Stimulated activated CD8-positive, alpha-beta memory T cell treated with anti-CD3 and anti-CD28 coated beads, Interleukin-12 subunit alpha, Interleukin-12 subunit beta, amount 100 ng/mL, for 24 hours (primary cell): Measurements from ENCODE around the gene CHN1.

ENCODE experiments used
- DNase-seq: peaks from one replicate; pipeline ENCODE4 v3.0.0-alpha.2; 2020; ENCODE audit errors: extremely low read depth

The CHN1 gene

DNA sequence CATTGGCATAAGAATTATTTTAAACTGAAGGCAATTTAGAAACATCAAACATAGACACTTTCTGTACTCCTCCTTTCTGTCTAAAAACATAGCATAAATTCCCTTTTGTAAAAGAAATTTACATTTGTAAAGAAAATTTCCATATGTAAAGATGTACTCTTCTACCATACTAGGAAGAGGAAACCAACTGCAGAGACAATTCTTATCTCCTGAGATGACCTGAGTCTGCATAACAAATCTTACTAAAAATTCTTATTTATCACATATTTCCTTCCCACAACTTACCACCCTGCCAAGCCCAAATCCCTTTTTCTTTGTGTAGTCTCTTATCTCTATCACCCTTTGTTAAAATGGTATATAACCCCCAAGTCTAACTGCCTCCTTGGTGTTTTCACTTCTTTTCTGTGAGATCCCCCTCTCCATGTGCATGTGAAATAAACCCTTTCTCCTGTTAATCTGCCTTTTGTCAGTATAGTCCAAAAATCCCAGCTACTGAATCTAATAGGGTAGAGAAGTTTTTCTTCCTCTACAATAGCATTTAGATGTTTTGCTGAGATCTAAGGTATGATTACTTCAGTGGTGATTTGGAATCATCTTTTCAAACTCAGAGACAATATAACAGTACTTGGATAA, 81.0 kb downstream of the CHN1 start:
- DNase-seq, result no peak

DNA sequence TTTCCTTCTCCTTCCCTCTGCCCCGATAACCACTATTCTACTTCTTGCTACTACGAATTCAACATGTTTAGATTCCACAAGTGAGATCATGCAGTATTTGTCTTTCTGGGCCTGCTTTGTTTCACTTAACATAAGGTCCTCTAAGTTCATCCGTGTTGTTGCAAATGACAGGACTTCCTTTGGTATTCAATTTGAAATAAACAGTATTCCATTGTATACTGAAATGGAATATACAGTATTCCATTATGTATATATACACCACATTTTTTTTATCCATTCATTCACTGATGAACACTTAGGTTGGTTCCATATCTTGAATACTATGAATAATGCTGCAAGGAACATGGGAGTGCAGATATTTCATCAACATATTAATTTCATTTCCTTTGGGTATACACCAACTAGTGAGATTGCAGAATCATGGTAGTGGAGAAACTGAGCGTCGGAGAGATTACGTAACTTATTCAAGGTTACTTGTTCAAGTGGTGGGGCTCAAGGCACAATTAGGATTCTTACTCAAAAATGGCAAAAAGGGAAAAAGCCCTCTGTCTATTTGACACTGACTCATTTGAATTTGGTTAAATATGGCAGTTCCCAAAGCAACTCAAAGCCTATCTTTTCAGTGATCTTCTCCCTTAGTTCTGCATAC, 85.1 kb downstream of the CHN1 start:
- DNase-seq, result no peak

DNA sequence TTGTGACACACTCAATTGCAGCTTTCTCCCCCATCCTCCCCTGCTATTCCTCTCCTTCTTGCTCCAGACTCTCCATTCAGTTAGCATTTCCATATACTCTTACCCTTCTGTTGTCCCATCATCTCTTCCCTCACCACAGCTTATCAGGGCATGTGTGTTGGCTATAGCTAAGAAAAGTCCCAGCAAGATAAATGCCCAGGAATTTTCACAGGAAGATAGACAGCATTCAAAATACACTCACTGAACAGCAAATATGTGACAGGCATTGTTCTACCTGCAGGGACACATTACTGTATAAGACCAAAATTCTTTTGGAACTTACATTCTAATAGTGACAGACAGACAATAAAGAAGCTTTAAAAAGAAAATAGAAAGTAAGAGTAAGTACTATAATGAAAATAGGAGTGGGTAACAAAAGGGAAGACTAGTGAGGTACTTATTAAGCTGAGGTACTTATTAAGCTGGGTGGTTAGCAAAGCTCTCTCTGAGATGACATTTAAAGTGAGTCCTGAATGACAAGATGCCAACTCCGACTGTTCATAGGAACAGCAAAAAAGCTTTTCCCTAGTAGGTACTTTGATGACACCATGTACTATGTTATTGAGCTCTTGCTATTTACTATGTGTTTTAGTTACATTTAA, 86.2 kb downstream of the CHN1 start:
- DNase-seq, result no peak

DNA sequence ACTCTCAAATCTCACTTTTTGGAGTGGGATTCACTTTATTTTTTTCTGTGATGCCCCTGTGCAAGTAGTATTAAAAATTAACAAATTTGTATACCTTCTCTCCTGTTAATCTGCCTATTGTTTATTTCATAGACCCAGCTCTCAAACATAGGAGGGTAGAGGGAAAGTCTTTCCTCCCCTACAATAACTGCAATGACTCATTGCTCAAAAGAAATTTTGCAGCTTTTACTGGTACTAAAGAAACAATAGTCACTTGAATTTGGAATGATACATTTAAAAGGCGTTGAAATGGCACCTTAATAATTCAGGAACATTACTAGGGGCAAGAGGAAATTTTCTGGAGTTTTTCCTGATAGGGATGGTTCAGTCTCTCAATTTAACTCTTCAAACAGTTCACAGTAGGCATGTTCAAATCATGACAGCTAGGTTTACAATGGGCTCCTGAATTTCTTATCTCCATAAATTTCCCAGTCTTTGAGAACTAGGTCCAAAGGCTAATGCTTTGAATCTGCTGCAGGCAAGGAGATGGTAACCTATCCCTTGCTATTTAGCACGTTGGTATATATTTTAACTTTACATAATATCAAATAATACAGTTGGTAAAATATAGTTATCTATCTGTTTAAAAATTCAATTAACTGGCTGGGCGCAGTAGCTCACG, 88.8 kb downstream of the CHN1 start:
- no peak for DNase-seq

DNA sequence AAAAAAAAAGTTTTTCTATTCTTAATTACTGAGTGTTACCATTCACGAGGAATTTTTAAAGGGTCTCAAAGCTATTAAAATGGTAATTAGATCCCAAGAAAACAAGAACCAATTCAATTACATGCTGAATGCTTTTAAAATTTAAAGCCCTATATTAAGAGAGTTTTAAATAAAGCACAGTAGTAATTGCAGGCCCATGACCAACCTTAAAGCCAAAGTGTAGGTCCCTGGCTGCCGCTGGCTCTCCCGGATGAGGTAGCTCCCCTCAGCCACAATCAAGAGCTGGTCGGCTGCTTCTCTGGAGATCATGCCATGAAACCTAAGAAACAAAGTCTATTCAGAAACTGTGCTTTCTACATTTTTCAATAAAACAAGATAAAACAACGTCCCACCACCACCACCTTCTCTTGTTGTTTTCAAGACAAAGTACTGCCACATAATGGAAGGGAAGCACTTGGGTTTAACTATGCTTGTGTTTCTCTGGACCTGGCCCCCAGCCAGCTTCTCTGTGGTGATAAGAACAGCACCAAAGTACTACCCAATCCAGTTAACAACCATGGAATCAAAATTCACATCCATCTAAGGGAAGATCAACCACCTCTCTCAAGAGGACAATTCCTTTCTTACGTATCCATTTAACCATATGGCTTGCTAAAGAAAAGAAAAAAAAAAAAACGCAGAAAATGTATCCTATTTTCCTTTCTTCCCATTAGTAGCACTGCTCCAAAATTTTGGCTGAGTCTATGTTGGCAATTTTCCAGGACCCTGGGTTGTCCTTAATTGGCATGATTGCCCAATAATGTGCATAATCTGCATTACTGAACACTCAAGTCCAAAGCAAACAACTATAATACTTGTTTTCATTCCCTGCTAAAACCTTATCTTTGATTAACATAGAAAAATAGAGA, 90.1 kb downstream of the CHN1 start:
- DNase-seq, result no peak

DNA sequence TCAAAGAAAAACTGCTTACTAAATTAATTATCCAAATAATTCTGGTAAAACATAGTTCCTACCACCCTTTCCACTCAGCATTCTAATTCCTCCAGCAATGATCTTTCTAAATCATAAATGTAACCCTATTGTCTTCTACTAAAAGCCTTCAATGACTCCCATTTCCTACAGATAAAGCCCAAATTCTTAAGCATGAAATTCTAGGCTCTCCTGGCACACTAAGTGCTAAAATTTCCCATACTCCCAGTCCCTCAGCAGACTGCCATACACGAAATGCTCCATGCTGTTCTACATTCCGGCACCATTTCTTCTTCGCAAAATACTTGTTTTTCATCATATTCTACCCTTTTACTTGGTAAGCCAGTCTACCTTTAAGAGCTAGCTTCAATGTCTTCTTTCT, 96.9 kb downstream of the CHN1 start:
- no peak for DNase-seq

DNA sequence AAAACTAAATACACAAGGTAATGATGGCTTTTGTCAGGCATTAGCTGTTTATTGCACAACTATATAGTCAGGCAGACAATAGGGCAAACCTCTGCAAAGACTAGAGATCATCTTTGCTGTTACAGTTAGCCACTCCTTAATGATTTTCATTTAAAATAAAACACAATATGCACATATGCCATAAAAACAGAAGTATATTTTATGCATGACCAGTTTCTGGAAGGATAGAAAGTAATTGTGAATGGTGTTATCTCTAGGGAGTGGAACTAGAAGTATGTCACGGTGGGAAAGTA, 102.0 kb downstream of the CHN1 start:
- DNase-seq, result no peak

DNA sequence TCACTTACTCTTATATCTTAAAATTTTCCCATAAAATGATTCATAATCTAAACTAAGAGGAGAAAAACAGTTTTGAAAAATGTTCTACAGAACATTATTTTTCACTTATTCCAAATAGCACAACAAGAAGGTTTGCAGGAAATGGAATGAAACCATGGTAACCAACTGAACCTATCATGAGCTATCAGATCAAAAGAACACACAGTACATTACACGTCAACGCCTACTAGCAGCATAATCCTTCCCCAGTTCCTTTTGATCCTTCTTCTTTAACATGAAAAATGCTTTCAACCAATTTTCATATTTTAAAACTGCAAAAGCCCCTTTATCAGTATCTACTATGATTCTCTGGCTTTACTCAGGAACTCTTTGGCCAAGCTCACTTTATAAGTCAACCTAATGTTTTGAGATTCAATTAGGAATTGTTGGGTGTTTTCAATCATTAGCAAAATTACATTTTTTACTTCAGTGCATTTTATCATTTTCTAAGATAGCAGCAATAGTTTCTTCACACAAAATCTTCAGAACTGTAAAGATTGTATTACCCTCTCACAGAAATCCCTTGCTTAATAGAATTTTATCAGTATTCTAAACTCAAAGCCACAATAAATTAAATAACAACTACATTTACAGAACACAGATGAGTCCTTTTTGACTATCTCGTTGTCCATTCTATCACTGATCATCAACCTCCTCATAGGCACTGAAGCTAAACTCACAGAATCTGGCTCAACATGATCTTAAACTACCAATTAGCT, 102.5 kb downstream of the CHN1 start:
- no peak for DNase-seq

DNA sequence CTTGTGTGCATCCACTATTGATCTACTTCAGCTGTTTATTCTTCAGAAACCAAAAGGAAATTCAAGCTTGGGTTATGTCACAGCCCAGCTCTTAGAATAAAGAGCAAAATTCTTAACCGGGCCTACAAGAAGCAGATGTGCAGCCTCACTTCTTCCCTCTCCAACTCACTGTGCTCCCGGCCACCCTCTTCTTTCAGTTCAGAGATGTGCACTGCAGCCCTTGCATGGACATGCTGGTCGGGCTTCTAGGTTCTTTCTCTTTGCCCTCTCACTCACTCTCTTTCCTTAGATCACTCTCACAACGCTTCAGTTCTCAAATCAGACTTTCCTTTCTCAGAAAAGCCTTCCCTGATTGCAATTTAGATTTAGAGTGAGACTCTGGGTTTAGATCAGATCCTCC, 104.1 kb downstream of the CHN1 start:
- no peak for DNase-seq

DNA sequence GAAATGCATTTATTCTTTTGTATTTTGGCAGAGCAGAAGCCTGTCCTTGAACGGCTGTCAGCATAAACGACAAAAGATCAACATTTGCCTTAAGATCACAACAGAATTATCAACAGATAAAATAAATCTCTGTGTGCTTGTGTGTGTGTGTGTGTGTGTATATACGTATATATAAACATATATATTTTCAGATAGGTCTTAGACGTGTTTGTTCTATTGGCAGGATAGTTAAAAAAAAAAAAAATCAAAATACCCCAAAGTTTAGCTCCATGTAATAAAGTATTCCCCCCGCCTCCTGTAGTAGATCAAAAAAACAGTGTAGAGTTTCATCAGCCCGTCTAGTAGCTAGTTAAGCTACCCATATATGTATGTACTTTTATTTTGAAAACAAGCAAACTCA, 107.9 kb downstream of the CHN1 start:
- no peak for DNase-seq

DNA sequence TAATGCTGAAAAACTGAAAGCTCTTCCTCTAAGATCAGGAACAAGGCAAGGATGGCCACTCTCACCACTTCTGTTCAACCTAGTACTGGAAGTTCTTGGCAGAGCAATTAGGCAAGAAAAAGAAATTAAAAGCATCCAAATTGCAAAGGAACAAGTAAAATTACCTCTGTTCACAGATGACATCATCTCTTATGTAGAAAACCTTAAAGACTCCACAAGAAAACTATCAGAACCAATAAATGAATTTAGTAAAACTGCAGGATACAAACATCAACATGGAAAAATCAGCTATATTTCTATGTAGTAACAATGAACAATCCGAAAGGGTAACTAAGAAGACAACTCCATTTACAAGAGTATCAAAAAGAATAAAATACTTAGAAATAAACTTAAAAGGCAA, 112.2 kb downstream of the CHN1 start:
- no peak for DNase-seq

DNA sequence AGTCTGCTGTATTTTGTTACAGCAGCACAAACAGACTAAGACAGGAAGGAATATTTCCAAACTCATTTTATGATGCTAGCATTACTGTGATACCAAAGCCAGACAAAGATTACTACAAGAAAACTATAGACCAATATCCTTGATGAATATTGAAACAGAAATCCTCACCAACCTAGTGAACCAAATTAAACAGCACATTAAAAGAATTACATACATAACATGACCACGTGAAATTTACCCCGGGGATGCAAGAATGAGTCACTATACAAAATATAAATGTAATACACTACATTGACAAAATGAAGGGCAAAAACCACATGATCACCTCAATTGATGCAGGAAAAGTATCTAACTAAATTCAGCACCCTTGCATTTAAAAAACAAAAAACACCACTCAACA, 112.6 kb downstream of the CHN1 start:
- DNase-seq, result no peak

DNA sequence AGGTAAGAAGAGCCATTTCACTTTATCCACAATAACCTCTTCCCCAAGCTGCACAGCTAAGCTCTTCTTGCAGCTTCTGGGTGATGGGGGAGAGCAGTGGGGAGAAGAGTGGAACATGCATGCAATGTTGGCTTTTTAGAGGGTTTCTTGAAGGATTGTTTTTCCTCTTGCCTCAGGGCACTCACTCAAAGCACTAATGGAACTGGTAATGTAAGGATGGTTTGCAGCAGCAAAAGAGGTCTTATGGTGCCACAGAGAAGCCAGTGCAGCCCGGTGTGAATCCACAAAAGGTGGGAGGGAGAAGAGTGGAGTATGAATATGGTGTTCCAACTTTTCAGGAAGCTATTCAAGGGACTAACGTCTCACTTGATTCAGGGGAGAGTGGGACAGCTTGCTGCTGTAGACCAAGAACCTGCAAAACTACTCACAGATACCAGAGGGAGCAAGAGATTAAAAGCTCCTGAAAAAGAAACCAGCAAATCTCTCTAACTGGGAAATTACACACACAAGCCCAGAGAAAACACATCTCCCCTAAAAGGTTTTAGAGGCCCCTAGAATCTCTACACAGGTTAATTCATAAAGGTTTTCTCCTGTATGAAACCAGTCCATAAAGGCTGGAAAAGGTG, 116.4 kb downstream of the CHN1 start:
- no peak for DNase-seq

DNA sequence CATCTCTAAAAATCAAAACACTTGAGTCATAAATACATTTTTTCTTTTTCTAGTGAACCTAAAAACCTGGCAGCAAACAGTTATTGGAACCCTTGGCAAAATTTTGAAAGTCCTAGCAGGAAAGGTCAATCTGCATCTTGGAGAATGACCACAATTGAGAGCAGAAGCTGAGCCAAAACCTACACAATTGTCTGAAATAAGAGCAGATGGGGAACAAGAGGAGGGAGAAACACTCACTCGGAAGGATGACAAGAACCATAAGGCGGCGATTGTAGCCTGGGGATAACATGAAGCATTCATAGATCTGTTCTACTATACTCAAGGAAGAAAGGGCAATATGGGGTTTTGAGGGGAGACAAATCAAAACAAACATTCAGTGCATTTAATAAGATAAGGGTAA, 117.0 kb downstream of the CHN1 start:
- DNase-seq, result no peak

DNA sequence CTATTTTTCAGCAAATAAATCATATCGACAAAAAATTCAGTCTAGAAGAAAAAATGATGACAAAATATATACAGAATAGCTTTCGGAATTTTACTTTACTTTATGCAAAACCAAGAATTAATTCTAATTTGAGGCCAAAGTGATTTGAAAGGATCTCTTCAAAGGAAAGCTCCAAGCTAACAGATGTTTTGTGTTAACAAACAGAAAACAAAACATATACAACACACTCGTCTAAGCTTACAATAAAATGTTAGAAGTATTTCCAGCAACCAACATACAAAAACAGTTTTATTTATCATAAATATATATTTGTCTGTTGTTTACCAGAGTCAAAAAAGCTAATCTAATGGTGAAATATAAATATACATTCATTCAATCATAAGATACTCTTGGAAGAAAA, 122.8 kb downstream of the CHN1 start:
- DNase-seq, result no peak

DNA sequence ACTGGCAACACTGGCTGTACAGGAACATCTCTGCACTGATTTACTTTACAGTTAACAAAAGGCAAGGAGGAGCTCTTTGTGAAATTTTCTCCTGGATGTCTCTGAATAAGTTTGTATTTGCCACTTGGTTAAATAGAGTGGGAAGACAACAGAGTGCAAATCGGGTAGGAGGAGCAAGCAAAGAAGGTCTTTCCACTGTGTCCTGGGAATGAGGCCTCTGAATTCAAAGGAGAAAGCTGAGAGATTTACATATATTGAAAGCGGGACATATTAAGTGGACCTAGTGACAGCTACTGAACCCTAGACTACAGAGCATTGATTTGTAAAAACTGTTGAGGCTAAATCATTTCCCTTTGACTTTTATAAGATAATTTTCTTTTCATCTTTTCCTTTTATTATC, 123.5 kb downstream of the CHN1 start:
- no peak for DNase-seq

DNA sequence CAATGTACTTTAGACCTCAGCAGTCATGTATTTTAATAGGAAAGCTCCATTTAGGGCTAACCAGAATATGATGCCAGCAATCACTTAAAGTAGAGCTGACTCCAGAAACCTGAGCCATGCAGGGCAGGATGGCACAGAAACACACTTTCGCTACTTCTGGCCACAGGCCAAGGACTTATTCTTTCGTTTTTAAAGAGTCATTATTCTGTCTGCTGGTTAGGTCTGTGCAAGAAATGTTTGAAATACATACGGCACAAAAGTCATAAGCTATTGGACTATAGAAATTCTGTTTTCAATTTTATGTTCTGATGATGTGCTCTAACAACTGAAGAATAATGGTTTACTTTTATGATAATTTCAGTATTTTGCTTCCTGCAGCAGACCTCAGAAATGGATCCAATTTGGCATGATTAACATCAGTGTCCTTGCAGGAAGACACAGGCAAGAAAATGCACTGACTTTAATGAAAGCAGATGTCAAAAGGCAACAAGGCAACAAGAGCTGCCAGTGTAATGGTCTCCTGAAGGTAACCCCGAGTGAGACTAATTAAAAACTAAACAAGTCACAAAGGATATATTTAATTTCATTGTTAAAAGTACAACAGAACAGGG, 126.5 kb downstream of the CHN1 start:
- DNase-seq, result no peak

DNA sequence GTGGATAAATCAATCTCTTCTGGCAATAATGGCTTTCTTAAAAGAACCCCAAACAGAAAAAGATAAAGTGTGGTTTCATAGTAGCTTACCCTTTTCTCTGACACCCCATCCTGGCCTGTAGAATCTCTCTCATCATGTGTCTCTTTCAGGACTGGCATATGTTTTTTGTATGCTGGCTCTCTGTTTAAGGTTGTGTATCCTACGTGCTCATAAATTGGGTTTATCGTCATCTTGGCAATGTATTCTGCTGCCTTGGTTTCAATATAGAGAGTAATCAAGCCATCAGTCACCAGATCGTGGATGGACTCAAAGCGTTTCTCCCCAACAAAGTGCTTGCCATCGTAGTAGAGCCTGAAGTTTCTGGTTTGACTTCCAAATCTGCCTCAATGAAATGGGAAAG, 127.4 kb downstream of the CHN1 start:
- DNase-seq, result no peak

DNA sequence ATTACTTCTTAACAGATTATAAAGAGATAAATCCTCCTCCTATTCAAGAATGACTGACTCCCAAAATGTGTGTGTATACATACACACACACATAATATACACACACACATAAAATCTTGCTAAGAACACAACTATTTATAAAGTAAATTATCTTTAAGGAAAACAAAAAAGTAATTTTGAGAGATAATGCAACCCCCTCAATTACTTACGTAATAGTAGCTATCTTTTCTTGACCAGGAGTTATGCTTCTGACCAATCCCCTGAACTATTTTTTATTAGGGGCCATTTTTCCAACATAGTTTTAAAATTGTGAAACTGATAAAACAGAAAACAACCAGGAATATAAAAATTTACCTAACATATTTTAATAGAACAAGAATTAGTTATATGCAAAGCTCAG, 127.9 kb downstream of the CHN1 start:
- DNase-seq, result no peak

DNA sequence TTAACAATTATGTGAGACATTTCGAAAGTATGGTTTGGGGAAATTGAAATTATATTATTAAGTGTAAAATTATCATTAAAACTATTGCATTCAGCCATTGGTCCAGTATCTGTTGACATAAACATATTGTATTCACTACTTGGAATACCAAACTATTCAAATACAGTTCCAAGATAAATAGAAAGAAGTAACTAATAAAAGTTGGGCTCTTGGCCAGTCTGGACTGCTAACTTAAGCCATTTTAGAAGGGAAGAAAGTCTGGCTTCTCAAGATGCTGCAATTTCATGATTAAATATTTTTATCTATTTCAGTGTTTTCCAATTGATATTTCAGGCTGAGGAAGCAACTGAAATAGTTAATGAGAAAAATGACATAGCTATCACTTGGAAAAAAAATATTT, 131.1 kb downstream of the CHN1 start:
- DNase-seq, result no peak

DNA sequence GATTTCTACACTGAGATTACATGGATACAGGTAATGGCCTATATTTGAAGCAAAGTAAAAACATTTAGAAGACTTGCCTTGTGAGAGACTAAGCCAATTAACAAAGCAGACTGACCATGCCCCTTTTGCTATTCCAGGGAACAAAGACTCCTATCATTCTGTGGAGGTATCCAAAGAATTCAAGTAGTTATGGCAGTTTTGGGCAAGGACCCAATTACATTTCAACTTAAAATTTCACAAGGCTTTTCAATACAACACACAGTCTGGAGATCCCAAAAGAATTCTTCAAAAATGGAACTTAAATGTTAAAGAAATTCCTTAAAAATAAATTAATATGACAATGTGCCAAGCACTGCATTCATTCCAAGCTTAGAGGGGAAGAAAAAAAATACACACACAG, 131.7 kb downstream of the CHN1 start:
- DNase-seq, result no peak
